CD4-positive, alpha-beta T cell treated with Interleukin-10 for 1 hour (primary cell): ENCODE measurements around the gene CARD19.
A peak's percentile ranks its signal among the peaks of the same experiment; 100 is the strongest.

Experiments
- DNase-seq: peaks from one replicate; pipeline ENCODE4 v3.0.0-alpha.2; 2020

Gene CARD19, protein sequence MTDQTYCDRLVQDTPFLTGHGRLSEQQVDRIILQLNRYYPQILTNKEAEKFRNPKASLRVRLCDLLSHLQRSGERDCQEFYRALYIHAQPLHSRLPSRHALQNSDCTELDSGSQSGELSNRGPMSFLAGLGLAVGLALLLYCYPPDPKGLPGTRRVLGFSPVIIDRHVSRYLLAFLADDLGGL

DNA sequence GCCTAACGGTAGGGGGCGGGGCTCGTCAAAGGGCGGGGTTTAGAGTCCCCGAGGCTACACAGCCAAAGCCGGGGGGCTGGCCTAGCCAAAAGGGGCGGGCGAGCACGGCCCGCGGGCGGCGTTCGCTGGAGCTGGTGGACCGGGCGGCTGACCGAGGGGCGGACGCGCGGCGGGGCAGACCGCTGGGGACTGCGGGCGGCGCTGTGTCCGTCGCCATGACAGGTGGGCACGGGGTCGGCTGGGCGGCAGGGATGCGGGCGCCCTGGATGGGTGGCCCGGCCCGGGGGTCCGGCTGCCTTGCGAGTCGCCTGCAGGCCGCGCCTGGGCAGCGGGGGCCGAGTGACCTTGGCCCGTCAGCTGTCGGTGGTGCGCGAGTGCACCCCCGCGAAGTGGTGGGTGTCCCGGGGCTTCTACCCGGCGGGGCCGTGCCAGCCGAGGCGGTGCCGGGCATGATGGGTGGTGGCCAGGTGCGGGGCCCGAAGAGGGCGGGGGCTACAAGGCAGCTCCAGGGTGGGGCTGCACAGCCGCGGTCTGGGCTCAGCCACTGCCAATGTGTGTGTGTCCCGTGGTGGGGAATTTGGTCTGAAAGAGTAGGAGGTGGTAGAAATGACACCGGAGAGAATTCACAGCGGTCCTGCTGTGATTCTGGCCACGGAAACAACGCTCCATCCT lies at the start of gene CARD19:
CARD19 (plus strand) TSS at position 87 of the 672 bp plus-strand sequence; CDS start at position 216, 129 bp downstream.
- peak; percentile 66 for DNase-seq

DNA sequence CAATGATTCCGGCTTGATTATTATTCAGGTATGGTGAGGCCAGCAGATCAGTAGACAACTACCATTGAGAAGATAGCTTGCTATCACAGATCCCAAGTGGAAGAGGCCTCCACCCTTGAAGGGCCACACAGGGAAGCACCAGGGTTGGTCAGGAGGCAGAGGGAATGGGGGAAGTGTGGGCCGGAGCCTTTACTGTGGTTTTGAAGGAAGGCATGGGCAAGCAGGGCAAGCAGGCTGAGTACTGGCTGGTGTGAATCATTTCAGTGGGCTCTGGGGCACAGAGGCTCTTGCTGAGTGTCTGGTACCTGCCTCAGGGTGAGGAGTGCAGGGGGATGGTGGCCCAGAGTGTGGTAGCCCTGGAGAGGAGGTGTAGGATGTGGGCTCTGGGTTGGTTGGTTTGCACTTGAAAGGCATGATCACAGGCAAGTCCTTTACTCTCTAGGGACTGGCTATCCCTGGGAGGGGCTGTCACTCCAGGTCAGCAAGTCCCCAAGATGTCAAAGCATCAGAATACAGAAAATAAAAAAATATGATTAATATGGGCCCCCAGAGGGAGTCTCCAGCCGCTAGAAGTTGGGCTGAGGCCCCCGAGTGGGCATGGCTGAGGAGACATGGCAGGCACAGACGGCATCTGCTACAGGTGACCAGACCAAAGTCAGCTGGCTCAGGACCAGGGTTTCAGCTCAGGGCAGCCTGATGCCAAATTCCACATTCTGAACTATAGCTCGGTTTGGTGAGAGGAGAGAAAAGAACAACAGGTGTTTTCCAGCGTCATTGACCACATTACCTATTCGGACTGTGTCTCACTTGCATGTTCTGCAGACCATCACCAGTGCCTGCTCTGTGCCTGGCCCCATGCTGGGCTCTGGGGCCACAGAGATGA lies 47.2 kb upstream of the CARD19 start:
- no peak for DNase-seq

DNA sequence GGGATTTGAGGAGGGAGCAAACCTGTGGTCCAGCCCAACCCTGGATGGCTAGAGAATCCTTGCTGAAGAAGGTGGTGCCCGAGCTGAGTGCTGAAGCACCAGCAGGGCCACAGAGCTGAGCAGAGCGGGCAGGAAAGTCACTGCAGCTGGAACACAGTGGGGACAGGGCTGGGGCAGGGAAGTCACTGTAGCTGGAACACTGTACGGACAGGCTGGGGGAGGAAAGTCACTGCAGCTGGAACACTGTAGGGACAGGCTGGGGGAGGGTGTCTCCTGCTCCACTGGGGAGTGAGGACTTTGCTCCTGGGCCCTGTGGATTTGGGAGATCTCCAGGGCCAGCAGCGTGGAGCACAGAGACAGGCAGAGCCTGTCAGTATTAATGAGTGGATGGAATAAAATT lies 46.5 kb upstream of the CARD19 start:
- DNase-seq = no peak

DNA sequence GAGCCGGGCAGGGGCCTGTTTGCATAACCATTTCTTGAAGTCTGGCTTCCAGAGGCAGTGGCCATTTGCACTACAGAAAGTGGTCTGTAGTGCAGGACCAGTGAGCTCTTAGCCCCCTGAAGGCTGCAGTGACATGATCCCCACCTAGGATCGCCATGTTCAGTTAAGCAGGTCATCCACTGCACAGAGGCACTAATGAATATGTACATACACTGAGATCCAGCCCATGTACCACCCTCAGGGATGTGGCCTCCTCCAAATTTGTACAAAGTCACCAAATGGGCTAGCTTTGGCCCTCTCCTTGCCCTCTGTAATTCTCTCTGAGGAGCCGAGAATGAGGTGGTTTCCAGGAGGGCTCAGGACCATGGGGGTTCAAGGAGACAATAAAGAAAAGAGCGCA lies 45.8 kb upstream of the CARD19 start:
- DNase-seq = no peak

DNA sequence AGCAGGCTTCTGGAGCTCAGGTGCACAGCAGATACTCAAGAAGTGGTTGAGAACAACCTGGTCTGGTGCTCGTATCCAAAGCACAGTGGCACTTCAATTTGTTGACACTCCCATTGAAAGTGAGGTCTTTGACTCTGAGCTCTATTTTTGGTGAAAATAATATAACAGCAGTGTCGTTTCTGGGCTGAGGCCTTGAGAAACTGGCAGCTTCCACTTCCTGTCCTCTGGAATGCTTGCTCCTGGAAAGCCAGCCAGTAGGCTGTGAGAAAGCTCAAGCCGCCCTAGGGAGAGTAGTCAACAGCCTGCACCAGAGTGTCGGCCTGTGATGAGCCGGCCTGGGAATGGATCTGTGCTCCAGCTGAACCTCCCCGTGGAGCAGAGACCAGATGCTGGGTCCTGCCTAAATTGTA lies 44.3 kb upstream of the CARD19 start:
- DNase-seq = no peak

DNA sequence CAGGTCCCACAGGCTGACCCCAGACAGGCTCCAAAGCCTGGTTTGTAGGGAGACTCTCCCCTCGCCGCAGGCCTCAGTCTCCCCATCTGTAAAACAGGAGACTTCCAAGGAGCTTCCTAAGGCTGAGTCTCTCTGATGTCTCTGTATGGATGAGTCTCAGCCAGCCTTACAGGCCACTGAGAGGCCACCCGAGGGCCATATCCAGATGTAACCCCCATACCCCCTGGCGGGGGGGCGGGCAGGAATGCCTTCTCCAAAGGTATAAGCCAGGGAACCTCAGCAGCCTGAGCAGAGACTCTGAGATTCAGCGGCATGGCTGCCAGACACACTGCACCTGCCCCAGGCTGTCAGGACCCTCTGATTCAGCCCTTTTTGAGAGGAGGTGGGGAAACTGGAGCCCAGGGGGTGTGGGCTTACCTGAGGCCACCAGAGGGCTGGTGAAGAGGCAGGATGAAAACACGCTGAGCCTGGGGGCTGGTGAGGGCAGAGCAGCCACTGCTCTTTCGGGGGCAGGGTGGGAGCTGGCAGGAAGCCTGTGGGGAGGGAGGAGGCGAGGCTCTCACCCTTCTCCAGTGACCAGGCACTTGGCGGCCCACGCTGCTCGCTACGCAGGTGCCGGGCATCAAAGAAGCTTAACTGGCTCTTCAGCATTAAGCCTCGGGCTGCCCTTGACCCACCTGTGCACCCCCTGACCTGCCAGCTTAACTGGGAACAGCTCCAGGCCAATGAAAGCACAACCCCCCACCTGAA lies 43.1 kb upstream of the CARD19 start:
- DNase-seq = no peak

DNA sequence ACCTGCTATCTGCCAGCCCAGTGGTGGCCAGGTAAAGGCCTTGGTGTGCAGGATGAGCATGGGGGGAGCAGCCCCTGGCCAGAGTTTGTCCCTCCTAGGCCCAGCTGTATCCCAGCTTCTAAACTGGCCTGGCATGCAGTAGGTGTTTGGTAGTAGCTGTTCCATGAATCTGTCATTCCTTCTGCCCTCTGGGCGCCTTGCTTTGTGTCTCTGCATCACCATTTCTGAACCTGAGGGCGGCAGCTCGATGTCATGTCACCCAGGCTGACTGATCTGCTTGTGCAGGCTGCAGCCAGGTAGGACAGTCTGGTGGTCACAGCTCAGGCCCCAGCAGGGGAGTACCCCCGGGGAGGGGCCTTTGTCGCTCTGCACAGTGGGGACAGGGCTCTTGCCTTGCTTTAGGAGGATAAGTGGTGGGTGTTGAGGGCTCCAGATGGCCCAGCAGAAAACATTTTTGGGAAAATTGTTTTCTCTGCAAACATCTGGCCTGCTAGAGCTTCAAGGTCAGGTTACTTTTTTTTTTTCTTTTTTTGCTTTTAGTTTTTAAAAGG lies 42.2 kb upstream of the CARD19 start:
- DNase-seq = no peak

DNA sequence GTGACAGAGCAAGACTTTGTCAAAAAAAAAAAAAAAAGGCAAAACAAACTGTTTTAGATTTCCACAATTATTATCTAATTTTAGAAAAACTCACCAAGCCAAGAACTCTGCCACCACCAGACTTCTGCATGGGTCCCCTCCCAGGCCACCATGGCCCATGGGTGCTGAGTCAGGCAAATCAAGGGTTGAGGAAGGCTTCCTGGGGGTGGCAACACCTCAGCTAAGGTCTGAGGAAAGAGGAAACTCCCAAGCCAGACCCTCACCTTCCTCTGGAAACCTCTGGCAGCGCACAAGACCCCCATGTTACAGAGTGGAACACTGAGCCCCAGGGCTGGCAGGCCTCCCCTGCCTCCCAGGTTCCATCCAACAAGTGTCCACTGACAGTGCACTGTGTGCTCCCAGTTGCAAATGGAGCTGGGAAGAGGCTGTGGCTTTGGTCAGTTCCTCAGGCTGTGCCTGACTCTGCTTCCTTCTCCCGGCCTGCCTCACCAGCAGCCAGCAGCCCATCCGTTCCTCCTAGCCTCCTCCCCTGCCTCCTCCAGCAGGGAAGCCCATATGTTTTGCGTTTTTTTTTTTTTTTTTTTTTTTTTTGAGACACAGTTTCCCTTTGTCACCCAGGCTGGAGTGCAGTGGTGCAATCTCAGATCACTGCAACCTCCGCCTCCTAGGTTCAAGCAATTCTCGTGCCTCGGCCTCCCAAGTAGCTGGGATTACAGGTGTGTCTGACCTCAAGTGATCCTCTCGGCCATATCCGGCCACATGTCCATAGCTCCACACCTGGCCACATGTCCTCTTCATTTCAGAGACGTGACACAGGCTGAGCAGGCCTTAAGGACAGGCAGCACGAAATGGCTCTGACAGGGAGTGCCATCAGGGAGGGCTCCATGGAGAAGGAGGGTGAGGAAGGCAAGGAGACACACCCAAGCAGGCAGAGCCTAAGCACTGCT lies 41.0 kb upstream of the CARD19 start:
- no peak for DNase-seq

DNA sequence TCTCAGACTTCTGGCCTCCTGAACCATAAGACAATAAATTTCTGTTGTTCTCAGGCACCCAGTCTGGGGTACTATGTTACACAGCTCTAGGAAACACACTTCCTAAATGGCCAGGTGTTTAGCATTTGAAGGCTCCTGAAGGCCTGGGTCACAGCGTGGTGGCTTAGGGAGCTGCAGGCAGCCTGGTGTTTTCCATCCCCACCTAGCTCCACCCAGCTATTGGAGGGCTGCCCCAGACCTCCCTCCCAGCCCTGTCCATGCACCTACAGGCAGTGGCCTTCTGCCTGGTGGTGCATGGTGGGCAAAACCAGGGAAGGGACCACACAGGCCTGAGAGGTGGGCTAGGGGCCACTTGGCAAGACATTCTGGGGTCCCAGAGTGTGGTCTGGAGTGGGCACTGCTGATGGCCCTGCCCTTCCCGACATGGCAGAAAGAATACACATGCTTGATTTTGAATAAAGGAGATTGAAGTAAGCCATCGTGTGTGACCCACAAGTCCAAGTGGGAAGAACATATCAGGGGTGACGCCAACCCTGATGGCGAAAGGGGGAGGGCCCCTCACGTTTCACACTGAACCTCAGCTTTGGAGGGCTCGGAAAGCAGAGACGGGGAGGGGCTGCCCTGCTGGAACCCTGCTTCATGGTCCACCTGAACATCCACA lies 38.8 kb upstream of the CARD19 start:
- DNase-seq = no peak

DNA sequence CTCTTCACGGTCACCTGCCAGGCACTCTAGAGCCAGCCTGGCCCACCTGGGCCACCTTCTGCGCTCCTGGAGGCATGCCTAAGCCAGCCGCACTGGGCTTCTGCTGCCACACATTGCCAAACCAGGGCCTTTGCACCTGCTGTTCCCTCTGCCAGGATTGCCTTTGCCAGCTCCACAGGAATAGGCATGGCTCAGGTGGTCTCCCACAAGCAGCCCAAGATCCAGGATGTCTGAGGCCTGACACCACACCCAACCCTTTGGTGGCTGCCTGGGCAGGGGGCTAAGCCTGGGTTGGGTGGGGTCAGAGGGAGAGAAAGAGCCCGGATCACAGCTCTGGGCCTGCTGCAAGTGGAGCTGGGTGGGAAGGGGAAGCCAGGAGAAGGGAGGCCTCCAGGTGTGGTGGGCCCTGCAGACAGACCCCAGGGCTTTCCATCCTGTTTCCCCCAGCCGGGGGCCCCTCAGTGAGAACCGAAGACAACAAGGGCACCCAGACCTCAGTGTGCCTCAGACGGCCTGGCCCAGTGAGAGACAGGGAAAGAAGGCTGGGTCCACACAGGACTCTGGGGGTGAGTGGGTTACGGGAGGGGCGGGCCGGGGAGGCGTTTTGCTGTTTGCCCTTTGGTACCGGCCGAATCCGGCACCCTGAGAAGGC lies 38.2 kb upstream of the CARD19 start:
- DNase-seq = no peak

DNA sequence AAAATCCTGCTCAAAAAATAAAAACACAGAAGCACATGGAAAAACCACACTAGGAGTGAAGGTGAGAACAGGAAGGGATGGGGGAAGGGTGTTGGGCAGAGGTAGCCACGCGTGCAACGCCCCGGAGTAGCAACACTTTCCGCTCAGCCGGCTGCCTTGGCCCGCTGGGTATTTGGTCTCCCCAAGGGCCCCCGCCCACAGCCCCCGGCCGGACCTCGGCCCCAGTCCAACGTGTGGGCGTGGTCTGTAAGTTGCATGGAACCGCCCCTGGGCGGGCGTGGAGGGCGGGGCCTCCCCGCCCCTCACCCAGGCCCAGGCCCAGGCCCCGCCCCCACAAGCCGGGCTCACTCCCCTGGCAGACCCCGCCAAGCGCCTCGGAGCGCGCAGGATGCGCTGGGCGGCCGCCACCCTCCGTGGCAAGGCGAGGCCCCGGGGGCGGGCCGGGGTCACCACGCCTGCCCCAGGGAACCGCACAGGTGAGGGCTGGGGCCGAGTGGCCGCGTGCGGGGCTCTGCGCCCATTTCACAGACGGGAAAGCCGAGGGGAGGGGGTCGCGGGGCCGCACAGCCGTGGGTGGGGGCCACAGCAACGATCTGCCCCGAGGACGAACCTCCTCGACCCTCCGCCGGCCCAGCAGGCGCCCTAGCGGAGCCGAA lies 37.5 kb upstream of the CARD19 start, which contains the start of gene SUSD3:
SUSD3 (plus strand) TSS at position 347 of the 656 bp plus-strand sequence; CDS start at position 389, 42 bp downstream.
- peak; percentile 76 for DNase-seq

DNA sequence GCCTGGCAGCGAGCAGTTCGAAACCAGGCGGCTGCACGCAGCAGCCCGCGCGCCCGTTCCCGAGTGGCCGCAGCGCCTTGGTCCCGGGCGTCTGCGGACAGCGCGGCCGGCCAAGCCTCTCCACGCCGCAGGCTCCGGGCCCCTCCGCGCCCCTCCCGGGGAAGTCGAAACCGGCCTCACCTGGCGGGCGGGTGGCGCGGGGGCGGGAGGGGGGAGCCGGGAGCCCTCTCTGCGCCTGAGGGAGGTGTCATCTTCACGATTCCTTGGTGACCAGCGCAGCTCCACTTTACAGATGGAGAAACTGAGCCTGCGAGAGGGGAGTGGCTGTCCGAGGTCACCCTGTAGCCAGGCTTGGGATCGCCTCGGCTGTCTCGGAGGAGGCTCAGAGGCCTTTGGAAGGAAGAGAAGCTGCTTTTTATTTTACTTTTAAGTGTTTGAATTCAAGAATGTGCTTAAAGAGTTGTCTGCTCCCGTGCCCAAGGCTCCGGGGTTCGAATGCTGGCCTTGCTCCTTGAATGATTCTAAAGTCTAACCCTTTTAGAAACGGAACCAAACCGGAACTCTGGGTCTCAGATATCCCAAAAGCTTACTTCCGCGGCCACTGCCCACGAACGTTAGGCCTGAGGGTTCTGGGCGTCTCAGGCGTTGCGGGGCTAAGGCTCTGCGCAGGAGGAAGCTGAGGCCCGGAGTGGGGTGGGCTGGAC lies 36.9 kb upstream of the CARD19 start:
- DNase-seq = peak; percentile 22

DNA sequence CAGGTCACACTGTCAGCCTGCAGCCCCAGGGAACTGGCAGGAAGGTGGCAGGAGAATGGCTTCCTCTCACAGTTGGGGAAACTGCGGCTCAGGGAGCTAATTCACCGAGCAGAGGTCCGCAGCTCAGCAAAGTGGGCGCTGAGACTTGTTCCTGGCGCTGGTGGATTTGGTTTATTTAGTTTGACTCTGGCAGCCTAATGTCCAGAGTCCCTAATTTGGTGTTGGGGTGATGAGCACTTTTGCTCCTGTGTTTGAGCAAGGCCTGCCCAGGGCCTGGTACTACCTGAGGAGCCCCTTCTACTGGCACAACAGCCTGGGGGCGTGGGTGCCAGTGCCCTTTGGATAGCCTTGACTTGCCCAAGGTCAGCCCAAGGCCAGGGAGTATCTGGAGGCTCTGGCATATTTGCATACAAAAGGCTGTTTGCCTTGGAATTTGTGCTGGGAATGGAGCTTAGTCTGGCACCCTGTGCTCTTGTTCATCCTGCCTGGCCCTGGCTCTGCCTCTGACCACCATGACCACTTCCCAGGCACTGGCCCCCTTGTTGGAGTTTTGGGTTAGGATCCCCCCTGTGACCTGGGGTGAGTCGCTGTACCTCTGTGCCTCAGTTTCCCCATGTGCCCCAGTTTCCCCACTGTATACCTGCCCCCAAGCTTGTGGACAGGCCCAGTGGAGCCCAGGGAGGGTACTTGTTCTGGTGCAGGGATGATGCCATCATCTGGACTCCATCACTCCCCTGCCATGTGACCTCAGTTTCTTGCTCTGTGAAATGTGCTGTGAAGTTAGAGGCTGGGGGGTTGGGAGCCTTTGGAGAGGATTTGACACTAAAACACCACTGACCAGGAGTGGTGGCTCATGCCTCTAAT lies 36.1 kb upstream of the CARD19 start:
- DNase-seq = no peak

DNA sequence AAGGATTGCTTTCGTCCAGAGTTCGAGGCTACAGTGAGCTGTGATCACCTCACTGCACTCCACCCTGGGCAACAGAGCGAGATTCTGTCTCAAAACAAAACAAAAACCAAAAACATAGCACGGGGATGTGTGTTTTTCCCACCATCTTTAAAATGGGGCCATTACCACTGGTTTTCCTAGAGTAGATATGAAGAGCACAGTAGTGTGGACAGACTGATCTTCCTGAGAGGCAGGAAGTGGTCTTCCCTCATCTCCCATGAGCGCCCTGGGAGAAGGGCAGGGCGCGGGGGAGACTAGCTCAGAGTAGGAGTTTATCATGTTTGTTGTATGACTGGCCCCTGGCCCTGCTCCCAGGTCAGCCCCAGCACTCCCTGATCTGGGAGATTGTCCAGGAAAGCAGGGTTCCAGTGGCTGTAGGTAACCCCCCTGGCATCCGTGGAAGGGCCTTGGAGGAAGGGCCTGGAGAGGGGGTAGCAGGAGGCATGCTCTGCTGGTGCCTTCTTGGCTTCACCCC lies 35.2 kb upstream of the CARD19 start:
- DNase-seq = no peak

DNA sequence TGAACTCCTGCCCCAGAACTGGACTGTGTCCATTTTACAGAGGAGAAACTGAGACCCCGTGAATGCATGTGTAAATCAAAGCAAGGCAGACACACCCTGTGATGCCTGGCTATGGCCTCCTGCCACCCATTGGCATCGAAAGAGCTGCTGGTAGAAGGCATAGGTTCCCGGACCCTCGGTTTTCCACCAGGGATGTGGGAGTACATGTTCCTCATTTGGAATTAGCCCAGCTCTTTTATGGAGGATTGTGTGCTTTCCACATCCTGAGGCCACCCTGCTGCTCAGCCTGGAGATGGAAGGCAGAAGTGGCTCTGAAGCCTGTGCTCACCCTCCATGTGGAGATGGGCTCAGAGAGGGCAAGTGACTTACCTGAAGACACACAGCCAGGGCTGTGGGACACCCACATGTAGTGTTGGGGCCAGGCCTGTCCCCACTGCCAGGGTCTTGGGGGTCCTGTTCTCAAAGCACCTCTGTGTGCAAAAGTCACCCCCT lies 34.7 kb upstream of the CARD19 start:
- no peak for DNase-seq

DNA sequence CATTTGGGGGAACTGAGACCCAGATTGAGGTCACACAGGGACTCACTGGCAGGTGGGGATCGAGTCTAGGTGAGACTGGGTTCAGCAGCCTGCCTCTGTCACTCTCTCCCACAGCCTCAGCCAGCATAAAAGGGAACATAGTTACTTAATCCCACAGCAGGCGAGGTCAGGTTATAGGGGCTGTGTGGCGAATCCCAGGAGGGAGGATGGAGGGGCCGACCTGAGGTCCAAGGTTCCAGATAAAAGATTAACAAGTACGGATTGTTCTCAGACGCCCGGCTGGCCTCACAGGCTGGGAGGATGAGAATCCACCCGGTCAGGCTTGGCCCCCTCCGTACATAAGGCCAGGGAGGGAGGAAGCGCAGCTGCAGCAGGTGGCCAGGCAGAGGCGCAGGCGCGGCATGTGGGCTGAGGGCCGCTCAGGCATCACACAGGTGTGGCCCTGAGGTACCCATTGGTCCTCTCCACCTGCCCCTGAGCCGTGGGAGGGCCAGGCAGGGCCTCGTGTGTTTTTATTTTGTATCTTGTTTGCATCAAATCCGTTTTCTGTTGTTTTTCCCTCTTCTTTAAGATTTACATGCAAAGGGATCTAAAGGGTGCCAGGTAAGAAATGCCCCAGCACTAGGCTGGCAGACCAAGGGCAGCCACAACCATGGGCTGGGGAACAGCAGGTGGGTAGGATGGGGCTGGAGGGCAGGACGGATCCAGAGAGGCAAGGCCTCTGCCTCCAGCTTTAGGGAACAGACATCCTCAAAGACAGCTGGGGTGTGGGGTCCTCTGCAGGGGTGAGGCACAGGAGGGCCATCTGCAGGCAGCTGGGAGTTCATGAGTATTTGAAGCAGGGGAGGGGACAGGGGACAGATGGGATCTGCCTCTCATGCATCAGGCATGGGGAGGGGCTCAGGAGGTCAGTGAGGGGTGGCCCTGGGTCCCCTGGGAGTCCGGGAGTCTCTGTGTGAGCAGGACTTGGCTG lies 33.9 kb upstream of the CARD19 start:
- DNase-seq = peak; percentile 29
